ENCODE data around the gene ATP6V1C2.

The ATP6V1C2 gene

GRCh38 chr2:10824191-10824590 is 102.8 kb downstream of the ATP6V1C2 start:
- TF ChIP-seq CTCF (IDR thresholded peaks at IDR 0.05; ENCODE audit: low read depth, low read length, missing control alignments), result no peak
- no peak for DNase-seq (ENCODE audit: extremely low read depth, low read depth)
- no peak overlapping the region for H3K4me3 ChIP-seq (replicated peaks; ENCODE audit: low read depth, low read length)

DNA sequence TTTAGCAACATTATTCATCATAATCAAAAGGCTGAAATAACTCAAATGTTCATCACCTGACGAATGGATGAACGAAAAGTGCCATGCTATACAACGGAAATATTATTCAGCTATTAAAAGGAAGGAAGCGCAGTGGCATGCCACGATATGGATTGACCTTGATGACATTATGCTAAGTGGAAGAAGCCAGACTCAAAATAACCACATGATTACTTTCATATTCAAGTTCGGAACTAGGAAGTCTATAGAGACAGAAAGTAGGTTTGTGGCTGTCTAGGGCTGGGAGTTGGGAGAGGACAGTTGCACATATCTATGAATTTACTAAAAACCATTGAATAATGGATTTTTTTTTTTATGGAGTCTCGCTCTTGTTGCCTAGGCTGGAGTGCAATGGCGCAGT is 104.6 kb downstream of the ATP6V1C2 start:
- H3K4me3 ChIP-seq (replicated peaks; ENCODE audit: low read depth, low read length), result no peak overlapping the region
- no peak for DNase-seq (ENCODE audit: extremely low read depth, low read depth)
- TF ChIP-seq CTCF (IDR thresholded peaks at IDR 0.05; ENCODE audit: low read depth, low read length, missing control alignments), result no peak

- no peak for DNase-seq (ENCODE audit: extremely low read depth, low read depth)
- H3K4me3 ChIP-seq (replicated peaks; ENCODE audit: low read depth, low read length), result no peak overlapping the region
- no peak for TF ChIP-seq CTCF (IDR thresholded peaks at IDR 0.05; ENCODE audit: low read depth, low read length, missing control alignments)
Measured at GRCh38 chr2:10826625-10827024, 105.2 kb downstream of the ATP6V1C2 start.

GRCh38 chr2:10828346-10828745 is 106.9 kb downstream of the ATP6V1C2 start:
- DNase-seq (ENCODE audit: extremely low read depth, low read depth), result no peak
- TF ChIP-seq CTCF (IDR thresholded peaks at IDR 0.05; ENCODE audit: low read depth, low read length, missing control alignments), result no peak
- no peak overlapping the region for H3K4me3 ChIP-seq (replicated peaks; ENCODE audit: low read depth, low read length)

DNA sequence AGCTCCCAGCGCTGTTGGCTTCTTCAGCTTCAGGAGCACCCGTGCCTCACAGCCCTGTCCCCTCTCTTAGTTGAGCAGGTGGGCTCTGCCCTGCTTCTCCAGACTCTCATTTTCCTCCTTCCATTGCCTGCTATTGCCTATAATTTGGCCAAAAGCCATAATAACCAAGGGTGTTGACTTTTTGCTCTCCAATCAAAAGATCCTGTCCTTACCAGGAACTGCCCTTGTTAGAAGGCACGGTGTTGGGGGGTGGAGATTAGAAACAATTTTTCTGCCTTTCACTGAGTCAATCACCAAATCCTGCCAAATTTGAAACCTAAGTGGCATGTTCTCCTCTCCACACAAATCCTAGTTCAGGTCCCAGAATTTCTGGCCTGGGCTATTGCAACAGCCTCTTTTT is 107.9 kb downstream of the ATP6V1C2 start:
- TF ChIP-seq CTCF (IDR thresholded peaks at IDR 0.05; ENCODE audit: low read depth, low read length, missing control alignments), result no peak
- DNase-seq (ENCODE audit: extremely low read depth, low read depth), result no peak
- no peak overlapping the region for H3K4me3 ChIP-seq (replicated peaks; ENCODE audit: low read depth, low read length)

GRCh38 chr2:10830203-10830602 is 108.8 kb downstream of the ATP6V1C2 start:
- DNase-seq (ENCODE audit: extremely low read depth, low read depth), result no peak

More at GRCh38 chr2:10830203-10830602, 108.8 kb downstream of the ATP6V1C2 start:
- no peak for TF ChIP-seq CTCF (IDR thresholded peaks at IDR 0.05; ENCODE audit: low read depth, low read length, missing control alignments)
- H3K4me3 ChIP-seq (replicated peaks; ENCODE audit: low read depth, low read length), result no peak overlapping the region

Data from HFF-Myc (cell line).